ENCODE results near the gene NEURL1B.

GRCh38 chr5:172593721-172594235, 47.3 kb upstream of the NEURL1B start:
- TF ChIP-seq, protein P1, sequence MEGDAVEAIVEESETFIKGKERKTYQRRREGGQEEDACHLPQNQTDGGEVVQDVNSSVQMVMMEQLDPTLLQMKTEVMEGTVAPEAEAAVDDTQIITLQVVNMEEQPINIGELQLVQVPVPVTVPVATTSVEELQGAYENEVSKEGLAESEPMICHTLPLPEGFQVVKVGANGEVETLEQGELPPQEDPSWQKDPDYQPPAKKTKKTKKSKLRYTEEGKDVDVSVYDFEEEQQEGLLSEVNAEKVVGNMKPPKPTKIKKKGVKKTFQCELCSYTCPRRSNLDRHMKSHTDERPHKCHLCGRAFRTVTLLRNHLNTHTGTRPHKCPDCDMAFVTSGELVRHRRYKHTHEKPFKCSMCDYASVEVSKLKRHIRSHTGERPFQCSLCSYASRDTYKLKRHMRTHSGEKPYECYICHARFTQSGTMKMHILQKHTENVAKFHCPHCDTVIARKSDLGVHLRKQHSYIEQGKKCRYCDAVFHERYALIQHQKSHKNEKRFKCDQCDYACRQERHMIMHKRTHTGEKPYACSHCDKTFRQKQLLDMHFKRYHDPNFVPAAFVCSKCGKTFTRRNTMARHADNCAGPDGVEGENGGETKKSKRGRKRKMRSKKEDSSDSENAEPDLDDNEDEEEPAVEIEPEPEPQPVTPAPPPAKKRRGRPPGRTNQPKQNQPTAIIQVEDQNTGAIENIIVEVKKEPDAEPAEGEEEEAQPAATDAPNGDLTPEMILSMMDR (IDR thresholded peaks at IDR 0.05): no peak
- no peak for TF ChIP-seq POLR2A (IDR thresholded peaks at IDR 0.05)

All from right lobe of liver (tissue), 4 donors.